H9 (cell line): Measurements from ENCODE around the gene IER5L. TPM values are rescaled to one million over a fixed set of nuclear protein-coding genes. Genes with fewer than 3 reads are reported as not detected.

ENCODE experiments used
- DNase-seq: peaks from one replicate; pipeline ENCODE4 v3.0.0-alpha.2; 2017
- H2AFZ ChIP-seq: one replicate; pipeline ENCODE4 v1.6.1; 2013; ENCODE audit warnings: mild to moderate bottlenecking, low read length, control low read depth, moderate library complexity
- H2AK5ac ChIP-seq: 2 replicates; pipeline ENCODE4 v1.6.1; 2013; ENCODE audit warnings: low read length, control low read depth, mixed read lengths; ENCODE audit not compliant: insufficient read length
- H2BK120ac ChIP-seq: one replicate; pipeline ENCODE4 v1.6.1; 2013; ENCODE audit warnings: low read depth, mild to moderate bottlenecking, low read length, control low read depth, inconsistent platforms; ENCODE audit not compliant: poor library complexity, severe bottlenecking
- H2BK12ac ChIP-seq: 2 replicates; pipeline ENCODE4 v1.6.1; 2013; ENCODE audit warnings: low read length, control low read depth, mixed read lengths, low read depth; ENCODE audit not compliant: insufficient read length
- H2BK15ac ChIP-seq: 2 replicates; pipeline ENCODE4 v1.6.1; 2013; ENCODE audit warnings: low read depth, low read length, control low read depth
- H2BK20ac ChIP-seq: one replicate; pipeline ENCODE4 v1.6.1; 2013; ENCODE audit warnings: low read depth, mild to moderate bottlenecking, low read length, control low read depth, inconsistent platforms; ENCODE audit not compliant: poor library complexity, severe bottlenecking
- H2BK5ac ChIP-seq: 2 replicates; pipeline ENCODE4 v1.6.1; 2013; ENCODE audit warnings: low read length, control low read depth, mixed read lengths; ENCODE audit not compliant: insufficient read length
- H3K14ac ChIP-seq: 2 replicates; pipeline ENCODE4 v1.6.1; 2013; ENCODE audit warnings: low read length, control low read depth; ENCODE audit not compliant: insufficient read depth
- H3K18ac ChIP-seq: 2 replicates; pipeline ENCODE4 v1.6.1; 2013; ENCODE audit warnings: low read depth, mild to moderate bottlenecking, mixed read lengths, low read length, control low read depth; ENCODE audit not compliant: insufficient read length
- H3K23ac ChIP-seq: 2 replicates; pipeline ENCODE4 v1.6.1; 2013; ENCODE audit warnings: low read length, control low read depth, mixed read lengths, low read depth; ENCODE audit not compliant: insufficient read length
- H3K23me2 ChIP-seq: 2 replicates; pipeline ENCODE4 v1.6.1; 2013; ENCODE audit warnings: low read depth, mild to moderate bottlenecking, mixed read lengths, low read length, control low read depth; ENCODE audit not compliant: insufficient read length, poor library complexity, severe bottlenecking
- H3K27ac ChIP-seq: 2 replicates; pipeline ENCODE4 v1.5.1; 2013; ENCODE audit warnings: low read length, control low read depth, mixed read lengths, low read depth; ENCODE audit not compliant: insufficient read length
- H3K27me3 ChIP-seq: 2 replicates; pipeline ENCODE4 v1.6.1; 2013; ENCODE audit warnings: low read length, control low read depth, inconsistent platforms; ENCODE audit not compliant: insufficient read depth
- H3K4ac ChIP-seq: 2 replicates; pipeline ENCODE4 v1.6.1; 2013; ENCODE audit warnings: low read depth, mild to moderate bottlenecking, control low read depth, inconsistent platforms, low read length, moderate library complexity
- H3K4me1 ChIP-seq: 2 replicates; pipeline ENCODE4 v1.6.1; 2013; ENCODE audit warnings: low read length, control low read depth, inconsistent platforms; ENCODE audit not compliant: insufficient read depth
- H3K4me2 ChIP-seq: 2 replicates; pipeline ENCODE4 v1.6.1; 2013; ENCODE audit warnings: low read length, control low read depth, mixed read lengths; ENCODE audit not compliant: insufficient read length, insufficient read depth
- H3K56ac ChIP-seq: 2 replicates; pipeline ENCODE4 v1.6.1; 2013; ENCODE audit warnings: low read depth, mild to moderate bottlenecking, mixed read lengths, low read length, control low read depth; ENCODE audit not compliant: insufficient read length
- H3K79me1 ChIP-seq: 2 replicates; pipeline ENCODE4 v1.6.1; 2013; ENCODE audit warnings: low read depth, mild to moderate bottlenecking, moderate library complexity, low read length, control low read depth, inconsistent platforms; ENCODE audit not compliant: insufficient read depth, poor library complexity, severe bottlenecking
- H3K79me2 ChIP-seq: 2 replicates; pipeline ENCODE4 v1.6.1; 2013; ENCODE audit warnings: low read length, control low read depth, inconsistent platforms; ENCODE audit not compliant: insufficient read depth
- H3K9ac ChIP-seq: 2 replicates; pipeline ENCODE4 v1.6.1; 2013; ENCODE audit warnings: low read length, control low read depth, mixed read lengths; ENCODE audit not compliant: insufficient read length; ENCODE audit errors: extremely low read depth
- H3K9me3 ChIP-seq: one replicate; pipeline ENCODE4 v1.6.1; 2013; ENCODE audit warnings: low read depth, low read length, inconsistent platforms; ENCODE audit not compliant: control insufficient read depth
- H3T11ph ChIP-seq: one replicate; pipeline ENCODE4 v1.6.1; 2013; ENCODE audit warnings: mild to moderate bottlenecking, low read length, control low read depth, inconsistent platforms
- H4K20me1 ChIP-seq: one replicate; pipeline ENCODE4 v1.6.1; 2013; ENCODE audit not compliant: control insufficient read depth, insufficient read length, insufficient read depth
- H4K5ac ChIP-seq: 2 replicates; pipeline ENCODE4 v1.6.1; 2013; ENCODE audit warnings: low read depth, mild to moderate bottlenecking, mixed read lengths, low read length, control low read depth; ENCODE audit not compliant: insufficient read length
- H4K8ac ChIP-seq: replicated peaks from 2 replicates; pipeline ENCODE4 v1.6.1; 2013; ENCODE audit warnings: low read length, control low read depth, mixed read lengths, low read depth; ENCODE audit not compliant: insufficient read length
- H4K91ac ChIP-seq: 2 replicates; pipeline ENCODE4 v1.6.1; 2013; ENCODE audit warnings: low read depth, mild to moderate bottlenecking, moderate library complexity, mixed read lengths, low read length, control low read depth; ENCODE audit not compliant: insufficient read length
- H3K27ac Mint-ChIP-seq, 3 experiments: 2 replicates in 2 of 3; 3 replicates in 1 of 3; pipeline ENCODE4 v1.8.0; 2020 to 2021; ENCODE audit warnings: mixed read lengths in 3 of 3, mild to moderate bottlenecking in 1 of 3, moderate library complexity in 1 of 3
- H3K27me3 Mint-ChIP-seq: 2 replicates; pipeline ENCODE4 v1.8.0; 2021; ENCODE audit warnings: low read depth, mild to moderate bottlenecking, moderate library complexity, mixed read lengths
- H3K36me3 Mint-ChIP-seq, 3 experiments: 2 replicates in 2 of 3; 3 replicates in 1 of 3; pipeline ENCODE4 v1.8.0; 2020 to 2021; ENCODE audit warnings: low read depth in 3 of 3, mixed read lengths in 3 of 3; ENCODE audit not compliant: insufficient read depth in 1 of 3
- H3K4me1 Mint-ChIP-seq, 2 experiments: 2 replicates each; pipeline ENCODE4 v1.8.0; 2020; ENCODE audit warnings: mixed read lengths in 2 of 2
- H3K4me3 Mint-ChIP-seq, 2 experiments: 2 replicates in 1 of 2; 3 replicates in 1 of 2; pipeline ENCODE4 v1.8.0; 2020 to 2021; ENCODE audit warnings: mild to moderate bottlenecking in 2 of 2, mixed read lengths in 2 of 2, moderate library complexity in 1 of 2
- H3K9me3 Mint-ChIP-seq, 2 experiments: 2 replicates in 1 of 2; 3 replicates in 1 of 2; pipeline ENCODE4 v1.8.0; 2020; ENCODE audit warnings: mild to moderate bottlenecking in 2 of 2, mixed read lengths in 2 of 2, moderate library complexity in 1 of 2
- WGBS: extraction: QIAGEN DNeasy Blood & Tissue Kit; methylation state at CpG from one replicate; pipeline ENCODE4 v1.1.7; 2013; ENCODE audit warnings: missing lambda C conversion rate, low lambda C conversion rate, mixed read lengths; ENCODE audit not compliant: insufficient read length; ENCODE audit errors: extremely low coverage; 5-methylcytosine and 5-hydroxymethylcytosine counted together
- total RNA-seq: library from RNA; stranded (reverse); gene quantifications from 2 replicates; pipeline ENCODE4 v1.2.1, GENCODE V29; 2021
- TF ChIP-seq, protein P1 (sequence below): fragments of 200-600 bp; sonication (generic); conservative IDR thresholded peaks from 3 replicates; pipeline ENCODE4 v1.8.0; 2021; ENCODE audit warnings: antibody characterized with exemption, mild to moderate bottlenecking

IER5L gene
- total RNA-seq, 1 experiment from 2014 or later, result 1.0 TPM

DNA sequence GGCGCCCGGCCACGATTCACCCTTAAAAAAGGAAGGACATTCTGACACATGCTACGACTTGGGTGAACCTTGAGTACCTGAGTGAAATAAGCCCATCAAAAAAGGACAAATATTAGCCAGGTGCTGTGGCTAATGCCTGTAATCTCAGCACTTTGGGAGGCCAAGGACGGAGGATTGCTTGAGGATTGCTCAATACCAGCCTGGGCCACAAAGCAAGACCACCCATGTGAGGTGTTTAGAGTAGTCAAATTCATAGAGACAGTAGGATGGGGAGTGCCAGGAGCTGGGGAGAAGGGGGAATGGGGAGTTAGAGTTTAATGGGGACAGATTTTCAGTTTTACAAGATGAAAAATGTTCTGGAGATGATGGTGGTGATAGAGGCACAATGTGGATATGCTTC is 32.1 kb upstream of the IER5L start:
- no peak overlapping the region for H4K91ac ChIP-seq
- H2AK5ac ChIP-seq, result no peak overlapping the region
- H3T11ph ChIP-seq, result no peak overlapping the region
- H3K79me1 ChIP-seq, result no peaks in the 10 kb centered on the region
- no peak overlapping the region for H2BK12ac ChIP-seq
- H2AFZ ChIP-seq, result no peak overlapping the region
- peak overlapping the region; percentile 98 for H3K4me2 ChIP-seq
- H3K14ac ChIP-seq, result no peak overlapping the region
- H3K79me2 ChIP-seq, result peaks cover 3% of the 10 kb centered on the region; the same call in 1 of the 2 replicates
- H4K5ac ChIP-seq, result no peak overlapping the region
- DNase-seq, result no peak
- H3K4me1 ChIP-seq, result no peaks in the 10 kb centered on the region; the same call in 1 of the 2 replicates
- Mint-ChIP-seq H3K4me3 (peak overlapping the region; percentile 89 to 92; a peak in 4 of 5 replicates), H3K4me1 (peaks cover 30 to 48% of the 10 kb centered on the region in 2 experiments), H3K27me3 (no peaks in the 10 kb centered on the region; the same call in 1 of the 2 replicates), H3K36me3 (peaks cover 0 to 12% (median 9%) of the 10 kb centered on the region in 3 experiments; a peak in 4 of 7 replicates), H3K9me3 (no peaks in the 10 kb centered on the region; a peak in 1 of 5 replicates), H3K27ac (peak overlapping the region in 1 of 3 experiments; percentile 40; a peak in 2 of 7 replicates)
- no peak overlapping the region for H2BK20ac ChIP-seq
- H3K27me3 ChIP-seq, result no peaks in the 10 kb centered on the region
- TF ChIP-seq, protein P1, sequence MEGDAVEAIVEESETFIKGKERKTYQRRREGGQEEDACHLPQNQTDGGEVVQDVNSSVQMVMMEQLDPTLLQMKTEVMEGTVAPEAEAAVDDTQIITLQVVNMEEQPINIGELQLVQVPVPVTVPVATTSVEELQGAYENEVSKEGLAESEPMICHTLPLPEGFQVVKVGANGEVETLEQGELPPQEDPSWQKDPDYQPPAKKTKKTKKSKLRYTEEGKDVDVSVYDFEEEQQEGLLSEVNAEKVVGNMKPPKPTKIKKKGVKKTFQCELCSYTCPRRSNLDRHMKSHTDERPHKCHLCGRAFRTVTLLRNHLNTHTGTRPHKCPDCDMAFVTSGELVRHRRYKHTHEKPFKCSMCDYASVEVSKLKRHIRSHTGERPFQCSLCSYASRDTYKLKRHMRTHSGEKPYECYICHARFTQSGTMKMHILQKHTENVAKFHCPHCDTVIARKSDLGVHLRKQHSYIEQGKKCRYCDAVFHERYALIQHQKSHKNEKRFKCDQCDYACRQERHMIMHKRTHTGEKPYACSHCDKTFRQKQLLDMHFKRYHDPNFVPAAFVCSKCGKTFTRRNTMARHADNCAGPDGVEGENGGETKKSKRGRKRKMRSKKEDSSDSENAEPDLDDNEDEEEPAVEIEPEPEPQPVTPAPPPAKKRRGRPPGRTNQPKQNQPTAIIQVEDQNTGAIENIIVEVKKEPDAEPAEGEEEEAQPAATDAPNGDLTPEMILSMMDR, result no peak
- no peak overlapping the region for H3K9ac ChIP-seq
- no peak overlapping the region for H3K27ac ChIP-seq
- peaks cover 2% of the 10 kb centered on the region for H4K20me1 ChIP-seq
- peaks cover 7% of the 10 kb centered on the region for H3K23me2 ChIP-seq
- WGBS, result no CpG with 5 or more reads among the region's 5 CpGs
- H3K9me3 ChIP-seq, result no peaks in the 10 kb centered on the region
- H2BK120ac ChIP-seq, result no peak overlapping the region
- no peak overlapping the region for H3K4ac ChIP-seq
- no peak overlapping the region for H2BK5ac ChIP-seq
- H3K56ac ChIP-seq, result no peak overlapping the region
- no peak overlapping the region for H3K18ac ChIP-seq
- H4K8ac ChIP-seq, result no peak overlapping the region
- no peak overlapping the region for H3K23ac ChIP-seq
- no peak overlapping the region for H2BK15ac ChIP-seq
